Thyroid gland (tissue), 4 donors: Measurements from ENCODE around the gene ZNF324.

Experiments used
- CTCF ChIP-seq, 6 experiments: fragments of 200-600 bp in 3 of 6; fragments of 450-650 bp in 3 of 6; sonication (generic) in 3 of 6; IDR thresholded peaks; one replicate each; pipeline ENCODE4 v1.5.1; 2016 to 2019; ENCODE audit warnings: antibody characterized with exemption in 6 of 6, mild to moderate bottlenecking in 2 of 6, inconsistent platforms in 1 of 6, moderate library complexity in 1 of 6
- POLR2A ChIP-seq, 2 donors: fragments of 450-650 bp; IDR thresholded peaks; one replicate each; pipeline ENCODE4 v1.6.1; 2017; ENCODE audit warnings: antibody characterized with exemption in 2 of 2, mild to moderate bottlenecking in 2 of 2, moderate library complexity in 1 of 2

GRCh38 chr19:58516964-58517833, 50.3 kb downstream of the ZNF324 start:
- TF ChIP-seq CTCF (IDR thresholded peaks at IDR 0.05) = no peak
- no peak for TF ChIP-seq POLR2A (IDR thresholded peaks at IDR 0.05)
